COR-L47 (cell line): ENCODE measurements around the gene ENTREP1.
"Not testable (repeated sequence)": the region's sequence is repeated elsewhere in the genome, so short reads cannot be mapped to it uniquely, and the experiment has no call there.

Experiments
- DNase-seq: peaks from one replicate; lab custom pipeline; 2025; lab: John Stamatoyannopoulos, UW

The ENTREP1 gene

GRCh38 chr9:69411931-69412740 is 87.1 kb downstream of the ENTREP1 start:
- no peak for DNase-seq

GRCh38 chr9:69412741-69413150 is 87.7 kb downstream of the ENTREP1 start:
- no peak for DNase-seq

DNA sequence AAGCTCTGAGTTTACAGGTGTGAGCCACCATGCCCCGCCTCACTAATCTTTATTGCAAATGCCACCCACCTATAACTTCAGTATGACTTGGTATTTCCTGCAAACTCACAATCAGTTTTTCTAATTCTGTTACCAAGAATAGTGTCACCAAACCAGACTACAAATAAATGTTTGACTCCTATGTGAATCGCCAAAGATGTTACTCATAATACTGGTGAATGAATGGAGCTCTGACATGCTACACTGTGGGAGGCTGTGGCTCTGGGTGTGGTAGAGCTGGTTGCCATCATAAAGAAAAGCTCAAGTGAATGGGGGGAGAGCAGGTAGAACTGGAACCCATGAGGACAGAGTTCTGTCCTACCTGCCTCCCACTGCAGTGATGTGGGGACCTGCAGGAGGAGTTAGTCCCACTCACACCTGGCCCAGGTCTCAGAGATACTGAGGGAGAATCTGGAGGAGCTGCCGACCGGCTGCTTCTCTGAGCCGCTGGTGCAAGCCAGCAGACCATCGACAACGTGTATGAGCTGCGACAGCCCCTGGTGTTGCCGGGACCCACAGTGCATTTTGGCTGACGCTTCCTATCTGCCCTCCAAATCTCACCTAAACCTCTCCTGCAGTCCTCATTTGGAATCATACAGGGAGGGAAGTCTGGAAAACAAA is 95.7 kb downstream of the ENTREP1 start:
- DNase-seq = no peak

GRCh38 chr9:69421908-69422801 is 97.1 kb downstream of the ENTREP1 start:
- peak; percentile 62 for DNase-seq

DNA sequence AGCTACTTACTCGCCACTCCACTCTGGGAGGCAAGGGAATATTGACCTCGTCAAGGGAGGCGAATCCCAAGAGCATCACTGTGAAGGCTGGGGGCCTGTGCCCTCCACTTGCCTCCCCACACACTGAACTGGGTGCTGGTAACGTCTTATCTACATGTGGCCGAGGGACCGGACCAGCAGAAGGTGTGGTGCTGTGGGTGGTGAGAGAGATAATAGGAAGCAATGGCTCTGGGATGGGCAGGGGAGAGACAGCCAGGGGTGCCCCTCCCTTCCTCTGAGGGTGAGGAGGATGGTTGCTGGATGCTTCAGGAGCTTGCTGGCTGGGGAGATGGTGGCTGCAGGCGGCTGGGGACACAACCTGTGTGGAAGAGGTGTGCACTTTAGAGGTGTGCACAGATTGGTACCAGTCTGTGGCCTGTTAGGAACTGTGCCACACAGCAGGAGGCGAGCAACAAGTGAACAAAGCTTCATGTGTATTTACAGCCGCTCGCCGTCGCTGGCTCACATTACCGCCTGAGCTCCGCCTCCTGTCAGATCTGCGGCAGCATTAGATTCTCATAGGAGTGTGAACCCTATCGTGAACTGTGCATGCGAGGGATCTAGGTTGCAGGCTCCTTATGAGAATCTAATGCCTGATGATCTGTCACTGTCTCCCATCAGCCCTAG is 100.3 kb downstream of the ENTREP1 start:
- DNase-seq = no peak

GRCh38 chr9:69427286-69427685 is 102.3 kb downstream of the ENTREP1 start:
- DNase-seq = no peak

DNA sequence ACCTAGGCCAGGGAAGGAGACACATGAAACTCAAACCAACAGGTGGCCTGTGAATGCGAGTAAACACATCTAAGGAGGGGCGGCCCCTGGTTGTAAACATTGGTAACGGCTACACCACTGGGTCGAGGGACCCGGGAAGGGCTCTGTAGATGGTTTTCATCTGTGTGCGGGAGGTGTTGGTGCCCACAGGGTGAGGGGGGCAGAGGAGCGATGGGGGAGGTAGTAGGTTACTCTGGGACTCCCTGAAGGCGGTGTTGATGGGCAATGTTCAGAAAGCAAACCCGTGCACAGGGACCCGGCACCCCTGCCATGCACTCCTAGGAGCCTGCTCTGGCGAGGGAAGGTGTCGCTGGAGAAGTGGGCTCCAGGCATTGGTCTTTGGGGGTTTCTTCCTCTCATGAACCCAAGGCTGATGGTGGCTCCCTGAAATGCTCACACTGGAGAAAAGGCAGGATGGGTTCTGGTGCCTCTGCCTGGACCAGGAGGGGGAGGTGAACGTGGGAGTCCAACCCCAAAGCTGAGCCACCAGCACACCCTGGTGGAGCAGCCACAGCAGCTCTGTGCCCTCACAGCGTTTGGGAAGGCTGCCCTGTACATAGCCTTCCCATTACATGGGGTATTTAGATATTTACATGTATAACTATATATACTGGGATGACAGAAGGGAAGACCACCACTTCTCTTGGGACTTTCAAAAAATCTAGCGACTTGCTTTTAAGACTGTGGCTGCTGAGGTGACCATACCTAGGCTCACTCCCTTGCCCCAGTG is 103.2 kb downstream of the ENTREP1 start:
- DNase-seq = no peak

GRCh38 chr9:69429281-69429680 is 104.3 kb downstream of the ENTREP1 start:
- no peak for DNase-seq

DNA sequence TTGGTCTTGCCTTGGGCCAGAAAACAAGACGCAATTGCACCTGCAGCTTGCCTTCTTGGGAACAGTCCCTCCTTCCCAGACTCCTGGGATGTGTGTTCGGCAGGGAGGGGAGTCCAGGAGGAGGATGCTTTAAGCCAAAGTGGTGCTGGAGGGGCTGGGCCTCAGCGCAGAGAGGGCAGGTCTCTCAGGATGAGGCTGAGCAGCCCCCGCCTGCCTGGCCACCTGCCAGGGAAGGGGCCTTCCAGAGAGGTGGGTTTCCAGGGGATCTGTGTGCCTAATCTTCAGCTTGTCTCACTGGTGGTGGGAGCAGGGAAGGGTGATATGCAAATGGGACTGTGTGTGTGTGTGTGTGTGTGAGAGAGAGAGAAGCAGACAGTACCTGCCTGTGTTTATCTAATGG is 105.2 kb downstream of the ENTREP1 start:
- no peak for DNase-seq

DNA sequence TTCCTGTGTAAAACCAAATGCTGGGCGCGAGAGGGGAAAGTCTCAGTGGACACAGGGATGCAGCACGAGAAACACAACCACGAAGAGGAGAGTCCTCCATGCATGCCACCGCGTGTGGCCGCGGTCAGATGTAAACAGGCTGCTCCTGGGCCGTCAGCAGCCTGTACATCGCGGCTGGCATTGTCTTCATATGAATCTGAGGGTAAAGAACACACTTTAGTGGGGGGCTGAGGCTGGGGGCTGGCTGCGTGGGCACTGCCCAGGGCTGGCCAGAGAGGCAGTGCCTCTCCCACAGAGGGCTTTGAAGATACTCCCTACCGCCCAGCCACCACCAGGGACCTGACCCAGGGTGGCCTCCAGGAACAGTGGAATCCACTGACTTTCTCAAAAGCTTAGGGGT is 106.2 kb downstream of the ENTREP1 start:
- no peak for DNase-seq

DNA sequence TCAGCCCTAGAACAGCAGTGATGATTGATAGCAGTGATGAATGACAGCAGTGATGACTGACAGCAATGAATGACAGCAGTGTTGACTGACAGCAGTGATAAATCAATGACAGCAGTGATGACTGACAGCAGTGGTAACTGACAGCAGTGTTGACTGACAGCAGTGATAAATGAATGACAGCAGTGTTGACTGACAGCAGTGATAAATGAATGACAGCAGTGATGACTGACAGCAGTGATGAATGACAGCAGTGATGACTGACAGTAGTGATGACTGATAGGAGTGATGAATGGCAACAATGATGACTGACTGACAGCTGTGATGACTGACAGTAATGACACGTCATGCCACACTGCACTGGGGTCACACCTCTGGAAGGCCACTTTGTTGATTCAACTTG is 106.8 kb downstream of the ENTREP1 start:
- DNase-seq = no peak

DNA sequence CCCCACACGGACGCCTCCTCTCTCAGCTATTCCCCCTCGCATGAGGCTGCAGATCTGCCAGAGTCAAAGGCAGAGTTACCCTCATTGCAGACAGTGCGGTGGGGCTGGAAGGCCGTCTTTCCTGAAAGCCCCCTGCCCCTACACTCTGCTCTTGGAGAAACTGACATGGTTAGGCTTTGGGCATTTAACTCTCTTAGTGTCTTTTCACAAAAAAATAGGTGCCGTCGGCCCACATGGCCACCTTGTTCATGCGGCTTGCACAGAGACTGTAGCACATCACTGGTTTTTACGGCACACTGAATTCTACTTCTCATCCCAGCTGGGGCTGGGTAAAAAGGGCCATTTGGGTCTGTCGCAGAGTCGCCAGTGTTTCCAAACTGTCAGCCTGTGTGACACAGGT is 107.6 kb downstream of the ENTREP1 start:
- DNase-seq = no peak

DNA sequence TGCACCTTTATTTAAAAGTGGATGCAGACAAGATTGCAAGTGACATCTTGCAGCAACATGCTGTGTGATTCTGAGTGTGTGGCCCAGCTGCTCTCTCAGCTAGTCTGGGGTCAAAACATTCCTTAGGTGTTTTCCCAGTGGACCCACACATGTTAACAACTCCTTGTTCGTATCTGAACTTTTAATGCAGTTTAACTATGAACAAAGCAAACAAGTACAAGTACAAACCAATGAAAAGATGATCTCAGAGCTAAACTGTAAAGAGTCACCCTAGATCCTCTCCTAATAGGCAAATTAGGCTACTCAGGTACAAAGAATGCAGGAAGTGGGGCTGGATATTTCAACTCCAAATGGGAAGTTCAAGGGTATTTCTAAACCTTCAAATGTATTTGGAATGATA is 108.4 kb downstream of the ENTREP1 start:
- DNase-seq = no peak

DNA sequence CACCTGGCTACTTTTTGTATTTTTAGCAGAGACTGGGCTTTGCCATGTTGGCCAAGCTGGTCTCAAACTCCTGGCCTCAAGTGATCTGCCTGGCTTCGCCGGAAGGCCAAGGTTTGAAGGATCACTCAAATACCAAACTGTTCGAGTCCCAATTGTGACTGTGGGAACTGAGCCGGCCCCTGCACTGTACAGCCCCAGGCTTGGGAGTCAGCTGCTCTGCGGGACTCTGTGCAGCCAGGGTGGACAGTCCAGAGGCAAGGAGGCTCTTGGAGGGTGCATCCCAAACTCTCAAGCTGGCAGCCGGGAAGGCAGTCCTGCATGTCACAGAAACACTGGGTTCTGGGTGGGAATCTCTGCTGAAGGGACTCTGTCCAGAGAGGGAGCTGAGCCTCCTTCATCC is 109.0 kb downstream of the ENTREP1 start:
- DNase-seq = no peak

DNA sequence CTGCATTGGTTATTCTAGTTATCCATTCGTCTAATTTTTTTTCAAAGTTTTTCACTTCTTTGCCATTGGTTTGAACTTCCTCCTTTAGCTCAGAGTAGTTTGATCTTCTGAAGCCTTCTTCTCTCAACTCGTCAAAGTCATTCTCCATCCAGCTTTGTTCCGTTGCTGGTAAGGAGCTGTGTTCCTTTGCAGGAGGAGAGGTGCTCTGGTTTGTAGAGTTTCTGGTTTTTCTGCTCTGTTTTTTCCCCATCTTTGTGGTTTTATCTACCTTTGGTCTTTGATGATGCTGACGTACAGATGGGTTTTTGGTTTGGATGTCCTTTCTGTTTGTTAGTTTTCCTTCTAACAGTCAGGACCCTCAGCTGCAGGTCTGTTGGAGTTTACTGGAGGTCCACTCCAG is 114.6 kb downstream of the ENTREP1 start:
- DNase-seq = not testable (repeated sequence)

DNA sequence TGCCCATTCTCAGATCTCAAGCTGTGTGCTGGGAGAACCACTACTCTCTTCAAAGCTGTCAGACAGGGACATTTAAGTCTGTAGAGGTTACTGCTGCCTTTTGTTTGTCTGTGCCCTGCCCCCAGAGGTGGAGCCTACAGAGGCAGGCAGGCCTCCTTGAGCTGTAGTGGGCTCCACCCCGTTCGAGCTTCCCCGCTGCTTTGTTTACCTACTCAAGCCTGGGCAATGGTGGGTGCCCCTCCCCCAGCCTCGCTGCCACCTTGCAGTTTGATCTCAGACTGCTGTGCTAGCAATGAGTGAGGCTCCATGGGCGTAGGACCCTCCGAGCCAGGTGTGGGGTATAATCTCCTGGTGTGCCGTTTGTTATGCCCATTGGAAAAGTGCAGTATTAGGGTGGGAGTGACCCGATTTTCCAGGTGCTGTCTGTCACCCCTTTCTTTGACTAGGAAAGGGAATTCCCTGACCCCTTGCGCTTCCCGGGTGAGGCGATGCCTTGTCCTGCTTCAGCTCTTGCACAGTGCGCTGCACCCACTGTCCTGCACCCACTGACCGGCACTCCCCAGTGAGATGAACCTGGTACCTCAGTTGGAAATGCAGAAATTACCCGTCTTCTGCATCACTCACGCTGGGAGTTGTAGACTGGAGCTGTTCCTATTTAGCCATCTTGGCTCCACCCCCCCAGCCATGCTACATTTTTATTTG is 115.4 kb downstream of the ENTREP1 start:
- DNase-seq = not testable (repeated sequence)
